ENCODE data around the gene FEM1A. TPM values are rescaled to one million over a fixed set of nuclear protein-coding genes. Genes with fewer than 3 reads are reported as not detected.

FEM1A gene
- total RNA-seq, 1 experiment from 2014 or later: 20.0 TPM

- Mint-ChIP-seq H3K4me3 (no peak overlapping the region), H3K36me3 (ENCODE audit: insufficient read depth in 1 of 3, low read depth in 3 of 3) (no peaks in the 10 kb centered on the region), H3K27me3 (ENCODE audit: low read depth) (peaks cover 44% of the 10 kb centered on the region), H3K27ac (no peak overlapping the region), H3K9me3 (no peaks in the 10 kb centered on the region), H3K4me1 (peaks cover 3 to 8% of the 10 kb centered on the region in 2 experiments)
- DNase-seq: no peak
- no peak overlapping the region for H3K18ac ChIP-seq (ENCODE audit: insufficient read length, low read depth, low read length)
- H3K56ac ChIP-seq (ENCODE audit: insufficient read length, low read depth, low read length): no peak overlapping the region
- no peak overlapping the region for H3T11ph ChIP-seq (ENCODE audit: low read length)
- no peak overlapping the region for H2AFZ ChIP-seq (ENCODE audit: low read length)
- H3K23ac ChIP-seq (ENCODE audit: insufficient read length, low read depth, low read length): no peak overlapping the region
- WGBS (ENCODE audit: extremely low coverage, insufficient read length, low lambda C conversion rate): no CpG with 5 or more reads among the region's 4 CpGs
- no peak overlapping the region for H2BK120ac ChIP-seq (ENCODE audit: low read depth, low read length, poor library complexity, severe bottlenecking)
- no peak overlapping the region for H3K9ac ChIP-seq (ENCODE audit: extremely low read depth, insufficient read length, low read length)
- H2BK15ac ChIP-seq (ENCODE audit: low read depth, low read length): no peak overlapping the region
- H3K79me2 ChIP-seq (ENCODE audit: insufficient read depth, low read length): no peaks in the 10 kb centered on the region
- H2AK5ac ChIP-seq (ENCODE audit: insufficient read length, low read length): no peak overlapping the region
- no peak overlapping the region for H3K27ac ChIP-seq (ENCODE audit: insufficient read length, low read depth, low read length)
- H4K8ac ChIP-seq (replicated peaks; ENCODE audit: insufficient read length, low read depth, low read length): no peak overlapping the region
- H4K91ac ChIP-seq (ENCODE audit: insufficient read length, low read depth, low read length): no peak overlapping the region
- no peak overlapping the region for H3K4ac ChIP-seq (ENCODE audit: low read depth, low read length)
- H3K27me3 ChIP-seq (ENCODE audit: insufficient read depth, low read length): no peaks in the 10 kb centered on the region; the same call in 1 of the 2 replicates
- no peak overlapping the region for H2BK20ac ChIP-seq (ENCODE audit: low read depth, low read length, poor library complexity, severe bottlenecking)
- no peak overlapping the region for H3K4me2 ChIP-seq (ENCODE audit: insufficient read depth, insufficient read length, low read length)
- peaks cover 4% of the 10 kb centered on the region for H3K23me2 ChIP-seq (ENCODE audit: insufficient read length, low read depth, low read length, poor library complexity, severe bottlenecking)
- no peak overlapping the region for H2BK12ac ChIP-seq (ENCODE audit: insufficient read length, low read depth, low read length)
- H3K9me3 ChIP-seq (ENCODE audit: control insufficient read depth, low read depth, low read length): no peaks in the 10 kb centered on the region
- no peaks in the 10 kb centered on the region for H3K79me1 ChIP-seq (ENCODE audit: insufficient read depth, low read depth, low read length, poor library complexity, severe bottlenecking)
- H4K5ac ChIP-seq (ENCODE audit: insufficient read length, low read depth, low read length): no peak overlapping the region
- no peaks in the 10 kb centered on the region for H4K20me1 ChIP-seq (ENCODE audit: control insufficient read depth, insufficient read depth, insufficient read length)
- TF ChIP-seq CTCF (conservative IDR thresholded peaks at IDR 0.05): no peak
- no peak overlapping the region for H3K14ac ChIP-seq (ENCODE audit: insufficient read depth, low read length)
- H2BK5ac ChIP-seq (ENCODE audit: insufficient read length, low read length): no peak overlapping the region
- H3K4me1 ChIP-seq (ENCODE audit: insufficient read depth, low read length): no peaks in the 10 kb centered on the region; the same call in 1 of the 2 replicates
These were observed 33.5 kb upstream of the FEM1A start for GRCh38 chr19:4758082-4758481.
